Activated T-helper 2 cell treated with anti-CD3 and anti-CD28 coated beads, Interferon-gamma antibody, Interleukin-2, Interleukin-4, amounts not matched to agents 10 μg/mL and 5 μg/mL and 100 μg/mL, durations not matched to agents 14 hours and 24 hours and 36 hours (primary cell): ENCODE results near the gene SLC16A5. TPM values are rescaled to one million over a fixed set of nuclear protein-coding genes. Genes with fewer than 3 reads are reported as not detected.

Source experiments
- DNase-seq: peaks from one replicate; pipeline ENCODE4 v3.0.0; 2021; ENCODE audit warnings: low spot score
- H3K27ac Mint-ChIP-seq: one replicate; pipeline ENCODE4 v1.8.0; 2021; ENCODE audit warnings: mixed read lengths
- H3K27me3 Mint-ChIP-seq: one replicate; pipeline ENCODE4 v1.8.0; 2021; ENCODE audit warnings: low read depth, mixed read lengths
- H3K36me3 Mint-ChIP-seq: one replicate; pipeline ENCODE4 v1.8.0; 2021; ENCODE audit warnings: low read depth, mixed read lengths
- H3K4me1 Mint-ChIP-seq: one replicate; pipeline ENCODE4 v1.8.0; 2021; ENCODE audit warnings: low read depth, mixed read lengths
- H3K4me3 Mint-ChIP-seq: one replicate; pipeline ENCODE4 v1.8.0; 2021; ENCODE audit warnings: low read depth, mild to moderate bottlenecking, moderate library complexity, mixed read lengths
- H3K9me3 Mint-ChIP-seq: one replicate; pipeline ENCODE4 v1.8.0; 2021; ENCODE audit warnings: mixed read lengths
- intact Hi-C: fragments of 100-400 bp; cut with micrococcal nuclease; formaldehyde crosslinking; loops from one replicate; pipeline ENCODE4 v1.15.1; 2023
- total RNA-seq: library from RNA; stranded (reverse); gene quantifications from 2 replicates; pipeline ENCODE4 v1.2.3, GENCODE V29; 2022

The SLC16A5 gene
- total RNA-seq, 1 donor from 2014 or later: 11.6 TPM

GRCh38 chr17:75081611-75082540, 5.9 kb upstream of the SLC16A5 start:
- H3K36me3 Mint-ChIP-seq: no peaks in the 10 kb centered on the region
- H3K4me3 Mint-ChIP-seq: no peak overlapping the region
- no peak for DNase-seq
- peaks cover 16% of the 10 kb centered on the region for H3K4me1 Mint-ChIP-seq
- intact Hi-C loops: no loop called here
- peaks cover 2% of the 10 kb centered on the region for H3K27me3 Mint-ChIP-seq
- H3K27ac Mint-ChIP-seq: no peak overlapping the region
- H3K9me3 Mint-ChIP-seq: no peaks in the 10 kb centered on the region

- intact Hi-C loops: no loop called here
- Mint-ChIP-seq H3K9me3 (no peaks in the 10 kb centered on the region), H3K27ac (no peak overlapping the region), H3K4me1 (peaks cover 14% of the 10 kb centered on the region), H3K4me3 (no peak overlapping the region), H3K36me3 (no peaks in the 10 kb centered on the region), H3K27me3 (peaks cover 2% of the 10 kb centered on the region)
- no peak for DNase-seq
Observed at GRCh38 chr17:75082683-75083082, 5.1 kb upstream of the SLC16A5 start.

GRCh38 chr17:75084039-75084660, 3.6 kb upstream of the SLC16A5 start:
- Mint-ChIP-seq H3K27me3 (peaks cover 2% of the 10 kb centered on the region), H3K36me3 (no peaks in the 10 kb centered on the region), H3K9me3 (no peaks in the 10 kb centered on the region), H3K4me1 (peaks cover 19% of the 10 kb centered on the region), H3K27ac (no peak overlapping the region), H3K4me3 (no peak overlapping the region)
- intact Hi-C loops: no loop called here
- no peak for DNase-seq

GRCh38 chr17:75086496-75087181, 1.1 kb upstream of the SLC16A5 start:
- Mint-ChIP-seq H3K27me3 (peaks cover 2% of the 10 kb centered on the region), H3K4me3 (peak overlapping the region; percentile 61), H3K36me3 (no peaks in the 10 kb centered on the region), H3K4me1 (peaks cover 27% of the 10 kb centered on the region), H3K27ac (peak overlapping the region; percentile 64), H3K9me3 (no peaks in the 10 kb centered on the region)
- intact Hi-C loops: no loop called here
- no peak for DNase-seq

GRCh38 chr17:75087182-75087557, 584 bp upstream of the SLC16A5 start:
- no peaks in the 10 kb centered on the region for H3K9me3 Mint-ChIP-seq
- peak overlapping the region; percentile 61 for H3K4me3 Mint-ChIP-seq
- no peaks in the 10 kb centered on the region for H3K36me3 Mint-ChIP-seq
- peak overlapping the region; percentile 44 for H3K27ac Mint-ChIP-seq
- H3K4me1 Mint-ChIP-seq: peaks cover 29% of the 10 kb centered on the region
- peaks cover 2% of the 10 kb centered on the region for H3K27me3 Mint-ChIP-seq
- DNase-seq: no peak
- intact Hi-C loops: no loop called here

- Mint-ChIP-seq H3K27me3 (no peaks in the 10 kb centered on the region), H3K4me1 (peaks cover 29% of the 10 kb centered on the region), H3K36me3 (no peaks in the 10 kb centered on the region), H3K9me3 (no peaks in the 10 kb centered on the region), H3K4me3 (peak overlapping the region; percentile 82), H3K27ac (peak overlapping the region; percentile 58)
- DNase-seq: no peak
- intact Hi-C loops: no loop called here
Observed at GRCh38 chr17:75088465-75089417, 987 bp downstream of the SLC16A5 start.

GRCh38 chr17:75090871-75091854, 3.4 kb downstream of the SLC16A5 start:
- no peak overlapping the region for H3K27ac Mint-ChIP-seq
- no peaks in the 10 kb centered on the region for H3K27me3 Mint-ChIP-seq
- no peaks in the 10 kb centered on the region for H3K9me3 Mint-ChIP-seq
- no peak for DNase-seq
- no peak overlapping the region for H3K4me3 Mint-ChIP-seq
- H3K36me3 Mint-ChIP-seq: no peaks in the 10 kb centered on the region
- intact Hi-C loops: no loop called here
- peaks cover 24% of the 10 kb centered on the region for H3K4me1 Mint-ChIP-seq

GRCh38 chr17:75091855-75092327, 4.1 kb downstream of the SLC16A5 start:
- Mint-ChIP-seq H3K27me3 (no peaks in the 10 kb centered on the region), H3K4me1 (peaks cover 19% of the 10 kb centered on the region), H3K36me3 (no peaks in the 10 kb centered on the region), H3K9me3 (no peaks in the 10 kb centered on the region), H3K4me3 (no peak overlapping the region), H3K27ac (no peak overlapping the region)
- DNase-seq: no peak
- intact Hi-C loops: no loop called here

GRCh38 chr17:75093548-75094158, 5.9 kb downstream of the SLC16A5 start:
- Mint-ChIP-seq H3K4me1 (peaks cover 15% of the 10 kb centered on the region), H3K36me3 (peaks cover under 1% of the 10 kb centered on the region), H3K27me3 (no peaks in the 10 kb centered on the region), H3K4me3 (no peak overlapping the region), H3K27ac (no peak overlapping the region), H3K9me3 (no peaks in the 10 kb centered on the region)
- intact Hi-C loops: no loop called here
- DNase-seq: no peak

- Mint-ChIP-seq H3K4me1 (peaks cover 4% of the 10 kb centered on the region), H3K27me3 (no peaks in the 10 kb centered on the region), H3K27ac (no peak overlapping the region), H3K4me3 (no peak overlapping the region), H3K9me3 (no peaks in the 10 kb centered on the region), H3K36me3 (peaks cover 4% of the 10 kb centered on the region)
- no peak for DNase-seq
- intact Hi-C loops: no loop called here
Observed at GRCh38 chr17:75094871-75095399, 7.2 kb downstream of the SLC16A5 start.
